ENCODE measurements around the gene FAM234A.

- no peak for TF ChIP-seq CTCF (IDR thresholded peaks at IDR 0.05)
- no peak for TF ChIP-seq MAX (IDR thresholded peaks at IDR 0.05)
- no peak for TF ChIP-seq MYC (IDR thresholded peaks at IDR 0.05; ENCODE audit: borderline replicate concordance, low read length)
- no peak for TF ChIP-seq HDAC2 (IDR thresholded peaks at IDR 0.05)
- TF ChIP-seq POLR2AphosphoS2 (conservative IDR thresholded peaks at IDR 0.05; ENCODE audit: low read length) = no peak
- peak; percentile 91 for TF ChIP-seq MAFK (IDR thresholded peaks at IDR 0.05; ENCODE audit: partially characterized antibody)
Observed at GRCh38 chr16:228151-228851, 6.3 kb upstream of the FAM234A start.
